Ovary (tissue), 9 donors: Measurements from ENCODE around the gene SPR. TPM values are rescaled to one million over a fixed set of nuclear protein-coding genes. Genes with fewer than 3 reads are reported as not detected.

ENCODE experiments used
- DNase-seq, 5 donors: peaks; one replicate each; pipeline ENCODE4 v3.0.0-alpha.2; 2019 to 2020
- H3K27ac ChIP-seq, 2 donors: fragments of 200-600 bp; one replicate each; pipeline versions ENCODE4 v1.5.1 to v1.8.0; 2019 to 2022
- H3K27me3 ChIP-seq: fragments of 200-600 bp; one replicate; pipeline ENCODE4 v1.8.0; 2022
- H3K36me3 ChIP-seq: fragments of 200-600 bp; sonication (generic); one replicate; pipeline ENCODE4 v1.5.1; 2019
- H3K4me1 ChIP-seq: one replicate; pipeline ENCODE4 v1.8.1; 2013; ENCODE audit warnings: mild to moderate bottlenecking, moderate library complexity; ENCODE audit not compliant: insufficient read depth
- H3K4me3 ChIP-seq: fragments of 200-600 bp; sonication (generic); one replicate; pipeline ENCODE4 v1.5.1; 2017
- H3K9me3 ChIP-seq, 2 donors: fragments of 200-600 bp in 1 of 2; sonication (generic) in 1 of 2; one replicate each; pipeline versions ENCODE4 v1.5.1 to v1.8.1; 2013 to 2019; ENCODE audit warnings: mild to moderate bottlenecking in 1 of 2, moderate library complexity in 1 of 2
- CTCF ChIP-seq, 3 donors: fragments of 450-650 bp in 2 of 3; fragments of 200-600 bp in 1 of 3; IDR thresholded peaks; one replicate each; pipeline versions ENCODE4 v1.5.1 to v1.8.0; 2016 to 2022; ENCODE audit warnings: antibody characterized with exemption in 3 of 3, mild to moderate bottlenecking in 1 of 3
- EP300 ChIP-seq: sonication (generic); formaldehyde crosslinking; IDR thresholded peaks from one replicate; pipeline ENCODE4 v1.6.1; 2017; ENCODE audit warnings: antibody characterized with exemption
- POLR2A ChIP-seq: fragments of 450-650 bp; IDR thresholded peaks from one replicate; pipeline ENCODE4 v1.6.1; 2017; ENCODE audit warnings: antibody characterized with exemption, mild to moderate bottlenecking, moderate library complexity
- WGBS, 3 donors: extraction: QIAGEN DNeasy Blood & Tissue Kit in 1 of 3; methylation state at CpG; one replicate each; pipeline versions ENCODE4 v1.1.5 to v1.1.7; 2013 to 2017; 5-methylcytosine and 5-hydroxymethylcytosine counted together
- intact Hi-C, 4 donors: fragments of 100-400 bp; cut with DNase I; formaldehyde crosslinking; loops; one replicate each; pipeline versions ENCODE4 v1.11.0 to v1.15.1; 2022 to 2023
- polyA plus RNA-seq, 2 donors: library from polyadenylated mRNA; stranded (reverse); fragments of 200-250 nt in 1 of 2; fragments of 350-450 nt in 1 of 2; fragmentation: Illumina TruSeq in 1 of 2; extraction: RNeasy Lipid Tissue Mini Kit (QIAGEN cat#74804) in 1 of 2; gene quantifications; one replicate each; pipeline ENCODE4 v1.2.3, GENCODE V29; 2013 to 2014
- total RNA-seq, 7 donors: library from RNA; depleted of rRNA in 2 of 7; stranded (reverse); fragments of >200 nt in 2 of 7; fragmentation: NEBNext Ultra II Directional in 3 of 7; extraction: Animal tissue kit (Norgen Biotek cat#: 25700) in 3 of 7; gene quantifications; one replicate each; pipeline versions ENCODE4 v1.1.0 to v1.2.4, GENCODE V29; 2016 to 2023
- donor health status: DM: no; HTN: no; CAD: no; lungs with moderate emphysema.
- donor health status: DM: no; HTN: no; CAD: no.
- donor health status: Bipolar disorder and iron deficiency.
- donor health status: DM: yes; HTN: yes; CAD: no.
- donor health status: DM: no; HTN: no; CAD: no.
- donor health status: DM: yes; HTN: yes; CAD: no.

SPR gene
- total and polyA plus RNA-seq, 9 donors: 9.3 to 36.2 (median 18.5) TPM

GRCh38 chr2:72926368-72926767 lies 39.2 kb downstream of the SPR start:
- Histone ChIP-seq H3K27me3 (no peaks in the 10 kb centered on the region), H3K9me3 (no peaks in the 10 kb centered on the region), H3K36me3 (no peaks in the 10 kb centered on the region), H3K27ac (no peak overlapping the region), H3K4me3 (no peak overlapping the region), H3K4me1 (peaks cover 6% of the 10 kb centered on the region)
- intact Hi-C loops: no loop called here
- DNase-seq: no peak
- TF ChIP-seq EP300: no peak
- no peak for TF ChIP-seq POLR2A
- no peak for TF ChIP-seq CTCF (IDR thresholded peaks at IDR 0.05)
- 16 to 33% (median 21%) methylated on average over 4 of the region's 4 CpGs for WGBS, 3 donors

DNA sequence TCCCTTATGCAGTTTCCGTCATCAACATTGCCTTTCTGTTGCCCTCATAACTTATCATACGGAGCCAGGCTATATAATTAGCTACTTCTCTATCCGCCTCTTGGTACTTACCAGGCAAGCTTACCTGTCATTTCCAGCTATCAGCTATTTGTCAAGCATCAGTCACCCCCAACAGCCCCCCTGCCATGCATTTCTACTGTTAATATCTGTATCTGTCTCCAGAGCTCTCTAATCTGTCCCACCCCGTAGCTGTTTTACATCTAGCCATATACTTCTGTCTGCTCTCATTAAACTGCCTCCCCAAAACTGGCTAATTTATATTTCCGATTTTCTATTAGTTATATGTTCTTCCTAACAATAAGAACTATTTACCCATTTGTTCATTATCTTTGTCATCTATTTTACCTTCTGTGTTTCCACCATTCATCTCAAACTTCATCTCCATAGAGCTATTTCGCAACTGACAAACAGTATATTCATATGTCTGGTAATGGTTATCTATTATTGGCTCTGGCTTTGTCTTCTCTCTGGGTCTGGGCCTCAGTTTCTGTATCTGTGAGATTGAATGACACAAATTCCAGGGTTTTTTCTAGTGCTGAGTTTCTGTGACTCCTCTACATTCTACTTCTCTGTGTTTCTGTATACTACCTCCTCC lies 39.7 kb downstream of the SPR start:
- DNase-seq: no peak
- TF ChIP-seq CTCF (IDR thresholded peaks at IDR 0.05): no peak
- no peaks in the 10 kb centered on the region for H3K27me3 ChIP-seq
- H3K9me3 ChIP-seq: no peaks in the 10 kb centered on the region
- intact Hi-C loops: no loop called here
- WGBS, 3 donors: 57 to 67% (median 64%) methylated on average over 6 of the region's 6 CpGs
- no peaks in the 10 kb centered on the region for H3K36me3 ChIP-seq
- H3K27ac ChIP-seq: no peak overlapping the region
- H3K4me1 ChIP-seq: peaks cover 6% of the 10 kb centered on the region
- H3K4me3 ChIP-seq: no peak overlapping the region

GRCh38 chr2:72927619-72928550 lies 40.7 kb downstream of the SPR start:
- H3K4me1 ChIP-seq: peaks cover 6% of the 10 kb centered on the region
- TF ChIP-seq POLR2A (no peak), CTCF (IDR thresholded peaks at IDR 0.05) (no peak), EP300 (no peak)
- no peak for DNase-seq
- H3K27ac ChIP-seq: no peak overlapping the region
- no peak overlapping the region for H3K4me3 ChIP-seq
- 75 to 79% (median 77%) methylated on average over 8 of the region's 8 CpGs for WGBS, 3 donors
- intact Hi-C loops: no loop called here
- no peaks in the 10 kb centered on the region for H3K9me3 ChIP-seq
- no peaks in the 10 kb centered on the region for H3K36me3 ChIP-seq
- H3K27me3 ChIP-seq: no peaks in the 10 kb centered on the region

- Histone ChIP-seq H3K9me3 (no peaks in the 10 kb centered on the region), H3K36me3 (no peaks in the 10 kb centered on the region), H3K4me3 (no peak overlapping the region), H3K27ac (no peak overlapping the region), H3K27me3 (no peaks in the 10 kb centered on the region), H3K4me1 (peaks cover 5% of the 10 kb centered on the region)
- DNase-seq: no peak
- intact Hi-C loops: no loop called here
- TF ChIP-seq EP300: no peak
- no peak for TF ChIP-seq POLR2A
- TF ChIP-seq CTCF (IDR thresholded peaks at IDR 0.05): no peak
- 76 to 85% (median 82%) methylated on average over 1 of the region's 1 CpG for WGBS, 3 donors
Observed at GRCh38 chr2:72929010-72929409, 41.8 kb downstream of the SPR start.
